Ascending aorta (tissue), 2 donors: Measurements from ENCODE around the gene MYO1G. TPM values are rescaled to one million over a fixed set of nuclear protein-coding genes. Genes with fewer than 3 reads are reported as not detected.

Experiments
- DNase-seq, 2 donors: peaks; one replicate each; pipeline ENCODE4 v3.0.0-alpha.2; 2019; ENCODE audit warnings: low spot score in 2 of 2
- H3K27ac ChIP-seq, 2 donors: fragments of 200-600 bp; sonication (generic); one replicate each; pipeline ENCODE4 v1.5.1; 2016 to 2017; ENCODE audit warnings: mild to moderate bottlenecking in 1 of 2
- H3K27me3 ChIP-seq: fragments of 200-600 bp; sonication (generic); one replicate; pipeline ENCODE4 v1.5.1; 2017
- H3K36me3 ChIP-seq, 2 donors: fragments of 200-600 bp; sonication (generic); one replicate each; pipeline ENCODE4 v1.5.1; 2016
- H3K4me1 ChIP-seq, 2 donors: fragments of 200-600 bp; sonication (generic); one replicate each; pipeline ENCODE4 v1.5.1; 2016 to 2017; ENCODE audit warnings: mild to moderate bottlenecking in 1 of 2
- H3K4me3 ChIP-seq, 2 donors: fragments of 200-600 bp; sonication (generic); one replicate each; pipeline ENCODE4 v1.5.1; 2016 to 2017; ENCODE audit warnings: mild to moderate bottlenecking in 1 of 2
- H3K9me3 ChIP-seq, 2 donors: fragments of 200-600 bp; sonication (generic); one replicate each; pipeline ENCODE4 v1.5.1; 2016
- intact Hi-C: fragments of 100-400 bp; cut with DNase I; formaldehyde crosslinking; loops from one replicate; pipeline ENCODE4 v1.15.1; 2023
- total RNA-seq: library from RNA; depleted of rRNA; stranded (reverse); fragments of >200 nt; gene quantifications from one replicate; pipeline ENCODE4 v1.1.0, GENCODE V29; 2016
- TF ChIP-seq, protein P1 (sequence below), 3 experiments: fragments of 200-600 bp in 2 of 3; fragments of 450-650 bp in 1 of 3; sonication (generic) in 2 of 3; IDR thresholded peaks; one replicate each; pipeline ENCODE4 v1.5.1; 2016 to 2019; ENCODE audit warnings: antibody characterized with exemption in 3 of 3, mild to moderate bottlenecking in 1 of 3, moderate library complexity in 1 of 3

The MYO1G gene
- total RNA-seq, 1 donor from 2014 or later = 5.9 TPM

DNA sequence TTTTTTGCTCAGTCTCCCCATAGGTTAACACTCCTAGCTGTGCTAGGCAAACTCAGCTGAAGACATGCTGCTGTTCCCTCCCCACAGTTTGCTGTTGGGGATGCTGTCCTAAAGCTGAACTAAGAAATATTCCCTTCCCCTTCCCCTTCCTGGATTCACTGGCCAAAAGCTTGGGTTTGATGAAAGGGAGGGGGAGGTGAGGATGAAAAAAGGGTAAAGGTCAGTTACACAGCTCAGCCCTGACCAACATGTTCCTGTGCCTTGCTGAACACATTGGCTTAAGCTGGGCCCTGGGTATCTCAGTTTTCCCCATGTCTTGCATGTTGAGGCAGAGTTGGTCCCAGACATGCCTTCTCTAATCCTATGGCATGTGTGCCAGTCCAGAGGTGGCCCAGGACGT is 36.5 kb upstream of the MYO1G start:
- H3K4me3 ChIP-seq = no peak overlapping the region
- H3K4me1 ChIP-seq = no peaks in the 10 kb centered on the region
- no peak for DNase-seq
- intact Hi-C loops = loop anchor here (10.0 kb wide), 1 partner anchor 51 kb away; no protein-coding TSS in a partner anchor
- TF ChIP-seq, protein P1, sequence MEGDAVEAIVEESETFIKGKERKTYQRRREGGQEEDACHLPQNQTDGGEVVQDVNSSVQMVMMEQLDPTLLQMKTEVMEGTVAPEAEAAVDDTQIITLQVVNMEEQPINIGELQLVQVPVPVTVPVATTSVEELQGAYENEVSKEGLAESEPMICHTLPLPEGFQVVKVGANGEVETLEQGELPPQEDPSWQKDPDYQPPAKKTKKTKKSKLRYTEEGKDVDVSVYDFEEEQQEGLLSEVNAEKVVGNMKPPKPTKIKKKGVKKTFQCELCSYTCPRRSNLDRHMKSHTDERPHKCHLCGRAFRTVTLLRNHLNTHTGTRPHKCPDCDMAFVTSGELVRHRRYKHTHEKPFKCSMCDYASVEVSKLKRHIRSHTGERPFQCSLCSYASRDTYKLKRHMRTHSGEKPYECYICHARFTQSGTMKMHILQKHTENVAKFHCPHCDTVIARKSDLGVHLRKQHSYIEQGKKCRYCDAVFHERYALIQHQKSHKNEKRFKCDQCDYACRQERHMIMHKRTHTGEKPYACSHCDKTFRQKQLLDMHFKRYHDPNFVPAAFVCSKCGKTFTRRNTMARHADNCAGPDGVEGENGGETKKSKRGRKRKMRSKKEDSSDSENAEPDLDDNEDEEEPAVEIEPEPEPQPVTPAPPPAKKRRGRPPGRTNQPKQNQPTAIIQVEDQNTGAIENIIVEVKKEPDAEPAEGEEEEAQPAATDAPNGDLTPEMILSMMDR (IDR thresholded peaks at IDR 0.05) = no peak
- no peak overlapping the region for H3K27ac ChIP-seq
- peaks cover 0 to 9% of the 10 kb centered on the region in 2 donors for H3K36me3 ChIP-seq
- H3K9me3 ChIP-seq = no peaks in the 10 kb centered on the region
- no peaks in the 10 kb centered on the region for H3K27me3 ChIP-seq

DNA sequence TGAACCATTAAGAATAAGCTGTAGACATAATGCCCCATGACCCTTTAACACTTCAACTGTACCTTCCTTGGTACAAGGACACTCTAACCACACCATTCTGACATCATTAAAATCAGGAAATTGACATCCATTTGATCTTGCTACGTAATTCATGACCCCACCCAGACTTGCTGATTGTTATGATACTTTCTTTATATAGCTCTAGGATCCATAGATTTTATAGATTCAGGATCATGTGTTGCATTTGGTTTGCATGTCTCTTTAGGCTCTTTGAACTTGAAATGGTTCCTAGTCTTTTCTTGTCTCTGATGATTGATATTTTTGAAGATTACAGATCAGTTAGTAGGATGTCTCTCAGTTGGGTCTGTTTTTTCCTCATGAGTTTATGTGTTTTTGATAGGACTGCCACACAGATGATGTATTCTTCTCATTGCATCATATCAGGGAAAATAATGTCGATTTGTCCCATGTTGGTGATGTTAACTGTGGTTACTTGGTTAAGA is 34.7 kb upstream of the MYO1G start:
- Histone ChIP-seq H3K27ac (no peak overlapping the region), H3K36me3 (peaks cover 0 to 9% of the 10 kb centered on the region in 2 donors), H3K4me3 (no peak overlapping the region), H3K4me1 (no peaks in the 10 kb centered on the region), H3K9me3 (no peaks in the 10 kb centered on the region), H3K27me3 (no peaks in the 10 kb centered on the region)
- TF ChIP-seq, protein P1 (IDR thresholded peaks at IDR 0.05) = no peak
- intact Hi-C loops = loop anchor here (10.0 kb wide), 1 partner anchor 49 kb away; no protein-coding TSS in a partner anchor
- DNase-seq = no peak

DNA sequence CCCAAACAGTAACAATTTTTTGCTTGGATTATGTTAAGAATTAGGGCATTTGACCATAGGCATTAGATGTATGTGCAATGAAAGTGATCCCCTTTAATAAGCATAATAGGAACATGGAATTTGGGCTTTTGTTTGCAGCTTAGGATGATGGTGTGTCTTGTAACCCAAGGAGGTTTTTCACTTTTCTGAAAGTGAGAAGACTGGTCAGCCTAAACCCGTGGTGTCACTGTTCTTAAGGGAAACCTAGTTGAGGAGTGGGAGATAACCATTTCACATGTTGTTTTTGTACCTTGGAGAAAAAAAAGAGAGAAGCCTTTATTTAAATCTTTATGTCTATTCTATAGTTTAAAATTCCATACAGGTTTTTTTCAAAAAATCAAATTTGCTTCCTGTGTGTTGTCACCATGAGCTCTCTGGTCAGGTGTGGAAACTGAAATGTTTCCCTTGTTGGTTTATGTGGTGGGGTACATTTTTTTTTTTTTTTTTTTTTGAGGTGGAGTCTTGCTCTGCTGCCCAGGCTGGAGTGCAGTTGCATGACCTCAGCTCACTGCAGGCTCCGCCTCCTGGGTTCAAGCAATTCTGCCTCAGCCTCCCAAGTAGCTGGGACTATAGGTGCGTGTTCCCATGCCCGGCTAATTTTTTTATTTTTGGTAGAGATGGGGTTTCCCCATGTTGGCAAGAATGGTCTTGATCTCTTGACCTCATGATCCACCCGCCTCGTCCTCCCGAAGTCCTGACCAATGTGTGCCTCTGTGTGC is 28.9 kb upstream of the MYO1G start:
- H3K9me3 ChIP-seq = no peaks in the 10 kb centered on the region
- H3K4me3 ChIP-seq = no peak overlapping the region
- peaks cover 0 to 2% of the 10 kb centered on the region in 2 donors for H3K4me1 ChIP-seq
- TF ChIP-seq, protein P1 (IDR thresholded peaks at IDR 0.05) = no peak
- intact Hi-C loops = no loop called here
- H3K27ac ChIP-seq = no peak overlapping the region
- no peak for DNase-seq
- H3K27me3 ChIP-seq = no peaks in the 10 kb centered on the region
- H3K36me3 ChIP-seq = peaks cover 0 to 7% of the 10 kb centered on the region in 2 donors

DNA sequence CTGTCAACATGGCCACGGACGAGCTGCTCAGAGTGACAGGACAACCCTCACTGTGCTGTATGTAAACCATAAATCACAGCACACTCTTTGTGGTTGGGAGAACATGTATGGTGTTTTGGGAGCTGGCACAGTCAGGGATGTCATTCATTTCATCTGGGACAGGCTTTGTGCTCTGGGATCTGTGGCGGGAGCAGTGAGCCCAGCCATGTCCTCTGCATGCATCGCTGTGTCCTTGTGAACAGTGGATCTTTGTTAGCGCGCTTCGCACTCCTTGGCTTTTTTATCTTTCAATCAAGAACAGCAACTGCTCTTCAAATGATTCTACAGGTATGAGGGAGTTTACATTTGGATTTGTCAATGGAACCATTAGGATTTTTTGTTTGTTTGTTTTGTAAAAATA is 28.3 kb upstream of the MYO1G start:
- H3K36me3 ChIP-seq = peaks cover 0 to under 1% of the 10 kb centered on the region in 2 donors

DNA sequence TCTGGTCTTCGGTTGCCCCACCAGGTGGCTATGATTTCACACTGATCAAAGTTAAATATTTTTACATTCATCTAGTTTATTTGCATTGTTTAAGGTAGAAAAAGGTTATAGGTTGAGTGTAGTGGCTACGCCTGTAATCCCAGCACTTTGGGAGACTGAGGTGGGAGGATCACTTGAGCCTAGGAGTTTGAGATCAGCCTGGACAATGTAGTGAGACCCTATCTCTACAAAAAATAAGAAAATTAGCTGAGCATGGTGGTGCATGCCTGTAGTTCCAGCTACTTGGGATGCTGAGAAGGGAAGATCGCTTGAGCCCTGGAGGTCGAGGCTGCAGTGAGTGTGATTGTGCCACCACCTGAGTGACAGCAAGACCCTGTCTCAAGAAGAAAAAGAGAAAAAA is 25.0 kb upstream of the MYO1G start:
- no peak overlapping the region for H3K4me3 ChIP-seq
- intact Hi-C loops = no loop called here
- DNase-seq = no peak

More for the DNA sequence above, 28.3 kb upstream of the MYO1G start:
- Histone ChIP-seq H3K4me3 (no peak overlapping the region), H3K9me3 (no peaks in the 10 kb centered on the region), H3K27ac (no peak overlapping the region), H3K4me1 (peaks cover 0 to 7% of the 10 kb centered on the region in 2 donors), H3K27me3 (no peaks in the 10 kb centered on the region)
- DNase-seq = no peak
- intact Hi-C loops = no loop called here
- TF ChIP-seq, protein P1 (IDR thresholded peaks at IDR 0.05) = no peak

More for the DNA sequence above, 25.0 kb upstream of the MYO1G start:
- Histone ChIP-seq H3K36me3 (no peaks in the 10 kb centered on the region), H3K4me1 (peaks cover 0 to 18% of the 10 kb centered on the region in 2 donors), H3K9me3 (no peaks in the 10 kb centered on the region), H3K27me3 (no peaks in the 10 kb centered on the region), H3K27ac (no peak overlapping the region)
- TF ChIP-seq, protein P1 (IDR thresholded peaks at IDR 0.05) = no peak
